Activated T-helper 1 cell treated with anti-CD3 and anti-CD28 coated beads, Interleukin-2, amount 50 U/mL, for 16 hours (primary cell): Measurements from ENCODE around the gene KCNQ1OT1.
A peak's percentile ranks its signal among the peaks of the same experiment; 100 is the strongest.

Experiments
- DNase-seq, 2 donors: peaks; one replicate each; pipeline ENCODE4 v3.0.0-alpha.2; 2020; ENCODE audit warnings: low read depth in 1 of 2, low spot score in 1 of 2

Gene KCNQ1OT1

GRCh38 chr11:2612884-2613571 is 86.8 kb downstream of the KCNQ1OT1 start:
- DNase-seq, result no peak

GRCh38 chr11:2609345-2609744 is 90.4 kb downstream of the KCNQ1OT1 start:
- DNase-seq, result no peak

GRCh38 chr11:2599561-2600189 is 100.1 kb downstream of the KCNQ1OT1 start:
- no peak for DNase-seq

- DNase-seq, result no peak
Measured at GRCh38 chr11:2595204-2595603, 104.6 kb downstream of the KCNQ1OT1 start.

GRCh38 chr11:2594267-2594666 is 105.5 kb downstream of the KCNQ1OT1 start:
- DNase-seq, result no peak

- no peak for DNase-seq
Measured at GRCh38 chr11:2593393-2593950, 106.3 kb downstream of the KCNQ1OT1 start.

GRCh38 chr11:2592559-2593392 is 107.0 kb downstream of the KCNQ1OT1 start:
- no peak for DNase-seq

GRCh38 chr11:2591805-2592204 is 108.0 kb downstream of the KCNQ1OT1 start:
- DNase-seq, result no peak

- DNase-seq, result no peak
Measured at GRCh38 chr11:2590965-2591754, 108.6 kb downstream of the KCNQ1OT1 start.

- DNase-seq, result no peak
Measured at GRCh38 chr11:2590131-2590964, 109.4 kb downstream of the KCNQ1OT1 start.

- no peak for DNase-seq
Measured at GRCh38 chr11:2589538-2589934, 110.3 kb downstream of the KCNQ1OT1 start.

- DNase-seq, result no peak
Measured at GRCh38 chr11:2588809-2589537, 110.8 kb downstream of the KCNQ1OT1 start.

GRCh38 chr11:2587976-2588748 is 111.6 kb downstream of the KCNQ1OT1 start:
- no peak for DNase-seq

GRCh38 chr11:2587132-2587930 is 112.5 kb downstream of the KCNQ1OT1 start:
- no peak for DNase-seq

GRCh38 chr11:2586793-2587131 is 113.0 kb downstream of the KCNQ1OT1 start:
- DNase-seq, result no peak

- no peak for DNase-seq
Measured at GRCh38 chr11:2586087-2586792, 113.6 kb downstream of the KCNQ1OT1 start.

GRCh38 chr11:2585566-2586086 is 114.2 kb downstream of the KCNQ1OT1 start:
- peak in 1 of 2 donors; percentile 3 for DNase-seq
